GM19438 (cell line): ENCODE measurements around the gene ZKSCAN3.
"Not testable (repeated sequence)": the region's sequence is repeated elsewhere in the genome, so short reads cannot be mapped to it uniquely, and the experiment has no call there.

ENCODE experiments used
- ATAC-seq: cut with Tn5 transposase; IDR thresholded peaks from one replicate; pipeline ENCODE4 v1.9.1; 2021; ENCODE audit warnings: low read depth; ENCODE audit not compliant: unreplicated experiment

The ZKSCAN3 gene

GRCh38 chr6:28349892-28350737 lies at the start of gene ZKSCAN3:
Gene ZKSCAN3, plus strand, starts transcription at chr6:28349947. Its CDS starts 9,640 bp downstream, at chr6:28359587.
- ATAC-seq: peak; percentile 95

DNA sequence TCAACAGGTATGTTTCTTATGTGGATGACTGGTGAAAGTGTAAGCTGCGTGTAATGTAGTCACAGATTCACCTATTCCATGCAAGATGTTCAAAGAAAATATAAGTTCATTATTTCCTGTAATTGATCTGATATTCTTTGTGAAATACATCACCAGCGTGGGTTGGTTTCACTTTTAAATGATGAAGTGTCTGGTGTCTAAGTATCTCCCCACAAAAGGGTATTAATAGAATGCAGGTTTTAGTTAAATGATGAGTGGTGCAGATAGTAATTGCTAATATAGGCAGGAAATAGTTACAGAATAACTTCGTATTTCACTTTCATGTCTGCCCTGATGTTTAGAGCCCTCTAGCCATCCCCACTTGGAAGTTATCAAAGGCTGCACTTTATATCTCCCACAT lies 46.2 kb upstream of the ZKSCAN3 start:
- peak; percentile 93 for ATAC-seq

- not testable (repeated sequence) for ATAC-seq
Measured at GRCh38 chr6:28306363-28306762, 43.4 kb upstream of the ZKSCAN3 start.

DNA sequence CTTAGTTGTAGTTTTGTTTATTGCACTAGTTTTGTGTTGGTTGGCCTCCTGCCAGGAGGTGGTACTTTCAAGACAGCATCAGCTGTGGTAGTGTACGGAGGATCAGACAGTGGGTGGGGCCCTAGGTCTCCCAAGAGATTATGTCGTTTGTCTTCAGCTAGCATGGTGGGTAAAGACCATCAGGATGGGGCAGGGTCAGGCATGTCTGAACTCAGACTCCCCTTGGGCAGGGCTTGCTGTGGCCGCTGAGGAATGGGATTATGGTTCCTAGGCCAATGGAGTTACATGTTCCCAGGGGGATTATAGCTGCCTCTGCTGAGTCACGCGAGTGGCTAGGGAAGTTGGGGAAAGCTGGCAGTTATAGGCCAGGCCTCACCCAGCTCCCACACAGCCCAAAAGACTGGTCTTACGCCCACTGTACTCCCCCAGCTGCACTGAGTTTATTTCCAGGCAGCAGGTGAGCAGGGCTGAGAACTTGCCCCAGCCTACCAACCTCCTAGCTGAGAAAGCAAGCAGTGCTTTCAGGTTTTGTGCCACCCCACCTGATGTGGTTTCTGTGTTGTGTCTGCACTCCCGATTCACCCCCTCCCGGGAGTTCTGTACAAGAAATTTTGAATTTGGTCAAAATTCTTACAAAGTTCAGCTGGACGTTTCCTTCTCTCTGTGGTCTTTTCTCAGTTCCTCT lies 38.5 kb upstream of the ZKSCAN3 start:
- ATAC-seq: no peak

- ATAC-seq: no peak
Measured at GRCh38 chr6:28312939-28313338, 36.8 kb upstream of the ZKSCAN3 start.

GRCh38 chr6:28315628-28316027 lies 34.1 kb upstream of the ZKSCAN3 start:
- no peak for ATAC-seq

DNA sequence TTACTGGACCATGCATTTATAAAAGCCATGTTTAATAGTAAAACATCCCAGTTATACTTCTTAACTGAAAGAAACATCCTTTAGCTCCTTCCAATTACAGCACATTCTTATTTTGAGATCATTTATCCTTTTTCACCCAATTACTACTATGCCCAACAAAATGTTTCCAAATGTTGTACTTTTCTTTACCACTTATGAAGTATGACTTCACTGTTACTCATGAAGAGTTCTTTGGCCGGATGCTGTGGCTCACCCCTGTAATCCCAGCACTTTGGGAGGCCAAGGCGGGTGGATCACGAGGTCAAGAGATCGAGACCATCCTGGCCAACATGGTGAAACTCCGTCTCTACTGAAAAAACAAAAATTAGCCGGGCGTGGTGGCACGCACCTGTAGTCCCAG lies 31.9 kb upstream of the ZKSCAN3 start:
- not testable (repeated sequence) for ATAC-seq

DNA sequence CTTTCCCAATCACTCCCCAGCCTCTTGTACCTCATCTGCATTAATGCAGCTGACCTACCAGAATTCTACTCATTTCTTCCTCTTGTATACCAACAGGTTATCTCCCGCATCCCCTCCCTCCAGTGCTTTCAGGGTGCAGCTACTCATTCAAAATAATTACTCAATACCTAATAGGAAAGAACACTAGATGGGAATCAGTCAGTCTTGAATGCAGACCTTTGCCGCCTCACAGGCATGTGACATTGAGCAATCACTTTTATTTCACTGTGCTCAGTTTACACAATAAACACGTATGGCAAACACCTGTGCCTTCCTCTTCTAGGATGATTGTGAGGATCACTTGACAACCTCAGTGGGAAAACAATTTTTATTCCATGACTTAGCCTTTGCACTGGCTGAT lies 27.1 kb upstream of the ZKSCAN3 start:
- no peak for ATAC-seq

DNA sequence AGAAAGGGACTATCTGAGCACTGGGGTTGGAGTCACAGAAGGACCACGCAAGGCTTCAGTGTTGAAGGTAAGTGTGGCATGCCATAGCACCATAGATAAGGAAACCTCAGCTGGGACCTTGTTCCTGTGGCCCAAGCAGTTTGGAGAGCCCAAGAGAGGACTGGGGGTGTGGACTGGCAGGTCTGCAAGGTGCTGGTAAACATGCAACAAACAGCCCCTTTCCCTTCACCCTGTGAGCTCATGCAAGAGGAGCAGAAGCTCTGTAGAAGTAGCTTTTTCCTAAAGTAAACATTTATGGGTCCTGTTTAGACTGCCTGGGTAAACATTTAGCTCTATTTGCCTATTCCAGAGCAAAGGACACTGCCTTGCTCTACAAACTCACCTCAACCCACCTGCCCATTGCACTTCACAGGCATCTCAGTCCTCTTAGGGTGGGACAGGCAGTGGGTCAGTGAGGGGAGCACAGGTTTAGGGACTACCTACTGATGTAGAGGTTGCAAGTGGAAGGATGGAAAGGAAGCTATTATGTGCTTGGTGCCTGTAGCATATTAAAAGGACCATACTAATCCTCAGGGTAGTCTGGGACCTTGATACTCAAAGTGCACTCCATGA lies 25.8 kb upstream of the ZKSCAN3 start:
- ATAC-seq: no peak

DNA sequence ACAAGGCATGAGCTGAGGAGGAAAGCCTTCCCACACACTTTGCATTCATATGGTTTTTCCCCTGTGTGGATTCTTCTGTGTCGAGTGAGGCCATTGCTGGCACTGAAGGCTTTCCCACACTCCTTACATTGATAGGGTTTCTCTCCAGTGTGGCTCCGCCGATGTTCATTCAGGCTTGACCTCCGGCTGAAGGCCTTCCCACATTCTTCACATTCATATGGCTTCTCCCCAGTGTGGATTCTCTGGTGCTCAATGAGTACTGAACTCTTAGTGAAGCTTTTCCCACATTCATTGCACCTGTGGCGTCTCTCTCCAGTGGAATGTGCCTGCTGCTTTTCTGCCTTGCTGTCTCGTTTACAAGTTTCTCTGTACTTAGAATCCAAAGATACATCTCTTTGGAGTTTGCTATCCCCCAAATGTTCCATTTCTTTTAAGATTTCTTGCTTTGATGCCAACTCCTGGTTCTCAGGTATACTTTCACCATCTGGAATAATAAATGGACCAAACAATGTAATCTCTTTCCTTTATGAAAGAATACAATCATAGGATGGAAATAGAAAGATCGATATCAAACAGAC lies 23.3 kb upstream of the ZKSCAN3 start:
- ATAC-seq: no peak

DNA sequence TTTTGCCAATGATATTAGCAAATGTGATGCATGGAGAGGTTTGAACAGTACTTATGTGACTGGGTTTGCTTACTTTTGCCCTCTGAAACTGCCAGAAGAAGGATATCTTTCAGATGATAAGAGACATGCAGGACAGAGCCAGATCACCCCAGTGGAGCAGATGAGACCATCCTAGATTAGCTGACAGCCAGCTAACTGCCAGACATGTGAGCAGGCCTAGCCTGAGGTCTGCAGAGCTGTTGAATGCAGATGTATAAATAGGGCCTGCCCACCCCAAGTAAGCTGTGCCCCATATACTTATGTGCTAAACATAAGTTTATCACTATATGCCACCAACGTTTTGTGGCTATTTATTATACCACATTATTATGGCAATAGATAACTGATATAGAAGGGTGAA lies 19.7 kb upstream of the ZKSCAN3 start:
- ATAC-seq: no peak

DNA sequence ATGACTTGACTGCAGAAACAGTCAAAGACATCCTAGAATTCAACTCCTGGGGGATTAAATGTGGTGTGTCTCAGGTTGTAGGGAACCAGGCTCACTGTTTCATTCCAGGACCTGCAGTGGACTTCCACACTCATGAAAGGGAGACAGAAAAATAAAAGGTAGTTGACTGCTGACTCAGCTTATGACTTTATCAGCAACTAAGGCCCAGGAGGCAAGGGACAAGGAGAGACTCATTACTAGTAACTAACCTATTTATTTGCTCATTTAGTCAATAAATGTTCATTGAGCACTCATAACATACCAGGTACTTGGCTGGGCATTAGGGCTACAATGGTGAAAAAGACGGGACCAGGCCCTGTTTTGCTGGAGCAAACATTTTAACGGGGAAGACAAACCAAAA lies 16.7 kb upstream of the ZKSCAN3 start:
- ATAC-seq: no peak

DNA sequence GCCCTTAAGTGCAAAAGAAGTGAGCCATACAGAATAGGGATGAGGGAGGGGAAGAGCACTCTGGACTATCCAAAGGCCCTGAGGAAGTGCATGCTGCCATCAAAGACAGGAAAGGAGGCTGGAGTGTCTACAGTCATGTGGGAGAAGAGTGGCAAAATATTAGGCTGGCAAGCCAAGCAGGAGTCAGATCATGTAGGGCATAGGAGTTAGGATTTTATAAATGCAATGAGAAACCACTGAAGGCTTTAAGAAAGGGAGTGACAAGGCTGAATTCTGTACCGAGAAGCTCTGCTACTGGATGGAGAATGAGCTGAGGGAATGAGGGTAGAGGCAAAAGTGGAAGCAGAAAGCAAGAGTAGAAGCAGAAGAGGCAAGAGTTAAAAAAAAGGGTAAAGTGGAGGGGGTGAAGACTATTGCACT lies 16.1 kb upstream of the ZKSCAN3 start:
- no peak for ATAC-seq

GRCh38 chr6:28334286-28335039 lies 15.3 kb upstream of the ZKSCAN3 start:
- no peak for ATAC-seq

- ATAC-seq: no peak
Measured at GRCh38 chr6:28335040-28335563, 14.6 kb upstream of the ZKSCAN3 start.

- ATAC-seq: peak; percentile 82
Measured at GRCh38 chr6:28335564-28336283, 14.0 kb upstream of the ZKSCAN3 start, which contains the start of gene ZSCAN31. Gene ZSCAN31, minus strand, starts transcription at chr6:28336148. Its CDS starts 6,465 bp downstream, at chr6:28329683.

DNA sequence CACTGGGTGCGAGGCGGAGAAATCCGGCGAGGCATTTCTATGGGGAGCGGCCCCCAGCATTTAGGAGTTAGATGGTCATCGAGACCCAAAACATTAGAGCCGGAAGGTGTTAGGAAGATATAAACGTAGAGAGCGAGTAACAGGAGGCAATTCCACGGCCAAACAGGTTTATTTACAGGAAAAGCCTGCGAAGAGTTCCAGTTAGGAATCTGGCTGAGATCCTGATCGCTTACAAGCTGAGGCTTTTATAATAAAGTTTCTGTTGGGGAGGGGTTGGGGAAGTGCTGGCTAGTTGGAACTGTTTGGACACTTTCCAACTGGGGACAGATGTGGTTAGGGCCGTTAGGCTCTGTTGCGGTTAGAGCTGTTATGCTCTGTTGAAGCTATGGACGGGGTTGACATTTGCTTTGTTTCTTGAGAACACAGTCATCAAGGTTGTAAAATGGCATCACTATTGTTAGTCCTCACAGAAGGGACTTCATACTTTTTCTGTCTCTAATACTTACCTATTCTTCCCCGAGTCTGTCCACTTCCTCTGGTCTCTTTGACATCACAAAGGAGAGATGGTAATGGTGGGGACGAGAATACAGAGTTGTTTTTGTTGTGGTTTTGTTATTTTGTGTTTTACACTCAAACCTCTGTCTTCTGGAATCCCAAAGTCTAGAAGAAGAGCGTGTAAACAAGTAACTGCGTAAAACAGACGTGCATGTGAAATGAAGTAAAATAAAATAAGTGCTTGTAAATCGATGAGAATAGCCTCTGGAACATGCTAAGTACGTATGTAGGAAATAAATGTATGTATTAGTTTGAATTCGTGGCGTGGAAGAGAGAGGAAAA lies 13.2 kb upstream of the ZKSCAN3 start:
- peak; percentile 30 for ATAC-seq

DNA sequence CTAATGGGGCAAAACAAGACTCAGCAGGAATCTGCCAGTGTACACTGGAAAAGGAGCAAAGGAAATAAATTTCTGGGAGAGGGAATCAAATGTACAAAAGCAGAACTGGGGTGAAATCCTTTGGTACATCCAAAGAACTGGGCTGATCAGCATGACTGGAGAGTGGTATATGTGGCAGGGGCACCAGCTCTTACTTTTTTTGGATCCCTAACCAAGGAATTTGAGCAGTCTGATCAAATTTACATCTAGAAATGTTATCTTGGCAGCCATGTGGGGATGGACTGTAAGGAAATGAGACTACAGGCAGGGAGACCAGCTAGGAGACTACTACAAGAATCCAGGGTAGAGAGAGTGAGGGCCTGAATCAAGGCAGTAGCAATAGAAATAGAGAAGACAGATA lies 12.6 kb upstream of the ZKSCAN3 start:
- no peak for ATAC-seq
